Aorta (tissue), 5 donors: ENCODE measurements around the gene COA1. TPM values are rescaled to one million over a fixed set of nuclear protein-coding genes. Genes with fewer than 3 reads are reported as not detected.
"Not testable (repeated sequence)": the region's sequence is repeated elsewhere in the genome, so short reads cannot be mapped to it uniquely, and the experiment has no call there.

Source experiments
- ATAC-seq: fragments of 200-7000 bp; cut with Tn5 transposase; one replicate; pipeline ENCODE4 v1.9.1; 2022; ENCODE audit warnings: moderate library complexity; ENCODE audit not compliant: low FRiP score
- DNase-seq, 2 donors: peaks; one replicate each; pipeline ENCODE4 v3.0.0-alpha.2; 2020
- H3K27ac ChIP-seq, 2 donors: one replicate each; pipeline ENCODE4 v1.5.1; 2013; ENCODE audit warnings: low read length in 2 of 2, mild to moderate bottlenecking in 2 of 2, moderate library complexity in 2 of 2, control low read depth in 1 of 2, inconsistent platforms in 1 of 2, low read depth in 1 of 2
- H3K27me3 ChIP-seq, 2 donors: one replicate each; pipeline ENCODE4 v1.6.1; 2013; ENCODE audit warnings: control low read depth in 1 of 2, low read length in 1 of 2, mild to moderate bottlenecking in 1 of 2, moderate library complexity in 1 of 2; ENCODE audit not compliant: insufficient read depth in 2 of 2, control insufficient read depth in 1 of 2
- H3K36me3 ChIP-seq, 2 donors: one replicate each; pipeline ENCODE4 v1.6.1; 2013; ENCODE audit warnings: control low read depth in 1 of 2, low read length in 1 of 2, mild to moderate bottlenecking in 1 of 2; ENCODE audit not compliant: insufficient read depth in 2 of 2, control insufficient read depth in 1 of 2
- H3K4me1 ChIP-seq, 2 donors: one replicate each; pipeline ENCODE4 v1.6.1; 2013; ENCODE audit warnings: low read length in 2 of 2, control low read depth in 1 of 2, mild to moderate bottlenecking in 1 of 2, moderate library complexity in 1 of 2; ENCODE audit not compliant: insufficient read depth in 2 of 2, control insufficient read depth in 1 of 2
- H3K4me3 ChIP-seq, 2 donors: one replicate each; pipeline ENCODE4 v1.5.1; 2013; ENCODE audit warnings: low read length in 2 of 2, control low read depth in 1 of 2, mild to moderate bottlenecking in 1 of 2
- H3K9me3 ChIP-seq: one replicate; pipeline ENCODE4 v1.6.1; 2013; ENCODE audit warnings: mild to moderate bottlenecking, low read length; ENCODE audit not compliant: control insufficient read depth
- WGBS, 2 donors: extraction: QIAGEN DNeasy Blood & Tissue Kit; methylation state at CpG; one replicate each; pipeline ENCODE4 v1.1.7; 2013; 5-methylcytosine and 5-hydroxymethylcytosine counted together
- intact Hi-C, 2 donors: fragments of 100-400 bp; cut with DNase I; formaldehyde crosslinking; loops; one replicate each; pipeline versions ENCODE4 v1.14.2 to v1.15.0; 2022
- polyA plus RNA-seq, 2 donors: library from polyadenylated mRNA; stranded (reverse); fragments of 200-250 nt; gene quantifications; one replicate each; pipeline ENCODE4 v1.2.3, GENCODE V29; 2013
- total RNA-seq, 2 donors: library from RNA; stranded (reverse); fragmentation: NEBNext Ultra II Directional; extraction: Animal tissue kit (Norgen Biotek cat#: 25700); gene quantifications; one replicate each; pipeline ENCODE4 v1.2.1, GENCODE V29; 2021
- donor health status: healthy with polysubstance abuse.
- donor health status: Bipolar disorder and iron deficiency.
- donor health status: DM: no; HTN: no; CAD: no.
- donor health status: DM: no; HTN: no; CAD: no.
- donor health status: DM: yes; HTN: yes; CAD: no.

The COA1 gene
- total and polyA plus RNA-seq, 4 donors: 36.5 to 57.2 (median 51.5) TPM

- 35 to 36% methylated on average over 4 of the region's 4 CpGs for WGBS, 2 donors
- Histone ChIP-seq H3K4me3 (no peak overlapping the region), H3K9me3 (no peaks in the 10 kb centered on the region), H3K27me3 (no peaks in the 10 kb centered on the region), H3K27ac (no peak overlapping the region), H3K4me1 (peaks cover 0 to 6% of the 10 kb centered on the region in 2 donors), H3K36me3 (no peaks in the 10 kb centered on the region)
- DNase-seq: no peak
- intact Hi-C loops: no loop called here
- no peak for ATAC-seq
Observed at GRCh38 chr7:43674559-43675436, 54.5 kb downstream of the COA1 start.

DNA sequence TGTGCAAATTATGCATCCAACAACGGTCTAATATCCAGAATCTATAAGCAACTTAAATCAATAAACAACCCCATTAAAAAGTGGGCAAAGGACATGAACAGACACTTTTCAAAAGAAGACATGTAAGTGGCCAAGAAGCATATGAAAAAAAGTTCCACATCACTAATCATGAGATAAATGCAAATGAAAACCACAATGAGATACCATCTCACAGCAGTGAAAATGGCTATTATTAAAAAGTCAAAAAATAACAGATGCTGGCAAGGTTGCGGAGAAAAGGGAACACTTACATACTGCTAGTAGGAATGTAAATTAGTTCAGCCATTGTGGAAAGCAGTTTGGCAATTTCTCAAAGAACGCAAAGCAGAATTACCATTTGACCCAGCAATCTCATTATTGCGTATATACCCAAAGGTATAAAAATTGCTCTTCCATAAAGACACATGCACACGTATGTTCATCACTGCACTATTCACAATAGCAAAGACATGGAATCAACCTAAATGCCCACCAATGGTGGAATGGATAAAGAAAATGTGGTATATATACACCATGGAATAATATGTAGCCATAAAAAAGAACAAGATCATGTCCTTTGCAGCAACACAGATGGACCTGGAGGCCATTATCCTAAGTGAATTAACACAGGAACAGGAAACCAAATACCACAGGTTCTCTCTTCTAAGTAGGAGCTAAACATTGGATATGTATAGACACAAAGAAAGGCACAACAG lies 55.9 kb downstream of the COA1 start:
- DNase-seq, H3K27ac ChIP-seq, H3K4me1 ChIP-seq, H3K9me3 ChIP-seq, H3K27me3 ChIP-seq, ATAC-seq, intact Hi-C loops, H3K36me3 ChIP-seq, H3K4me3 ChIP-seq: not testable (repeated sequence)
- 74 to 79% methylated on average over 5 of the region's 5 CpGs for WGBS, 2 donors

DNA sequence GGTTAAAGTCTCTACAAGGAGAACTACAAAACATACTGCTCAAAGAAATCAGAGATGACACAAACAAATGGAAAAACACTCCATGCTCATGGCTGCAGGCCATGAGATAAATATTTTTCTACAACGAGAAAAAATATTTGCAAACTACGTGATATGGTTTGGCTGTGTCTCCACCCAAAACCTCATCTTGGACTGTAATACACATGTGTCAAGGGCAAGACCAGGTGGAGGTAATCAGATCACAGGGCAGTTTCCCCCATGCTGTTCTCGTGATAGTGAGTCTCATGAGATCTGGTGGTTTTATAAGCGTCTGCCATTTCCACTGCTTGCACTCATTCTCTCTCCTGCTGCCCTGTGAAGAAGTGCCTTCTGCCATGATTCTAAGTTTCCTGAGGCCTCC lies 57.8 kb downstream of the COA1 start:
- ATAC-seq: no peak
- WGBS, 2 donors: 60 to 62% methylated on average over 4 of the region's 4 CpGs
- Histone ChIP-seq H3K9me3 (no peaks in the 10 kb centered on the region), H3K4me3 (no peak overlapping the region), H3K27ac (no peak overlapping the region), H3K27me3 (no peaks in the 10 kb centered on the region), H3K4me1 (peaks cover 0 to 2% of the 10 kb centered on the region in 2 donors), H3K36me3 (no peaks in the 10 kb centered on the region)
- DNase-seq: no peak
- intact Hi-C loops: no loop called here

- no peaks in the 10 kb centered on the region for H3K36me3 ChIP-seq
- intact Hi-C loops: no loop called here
- no peaks in the 10 kb centered on the region for H3K9me3 ChIP-seq
- no peak overlapping the region for H3K4me3 ChIP-seq
- ATAC-seq (no peak), DNase-seq (no peak)
- H3K4me1 ChIP-seq: peaks cover 0 to 2% of the 10 kb centered on the region in 2 donors
- 85 to 86% methylated on average over 15 of the region's 15 CpGs for WGBS, 2 donors
- H3K27me3 ChIP-seq: no peaks in the 10 kb centered on the region
- no peak overlapping the region for H3K27ac ChIP-seq
Observed at GRCh38 chr7:43669286-43670081, 59.8 kb downstream of the COA1 start.

- no peaks in the 10 kb centered on the region for H3K27me3 ChIP-seq
- H3K4me3 ChIP-seq: no peak overlapping the region
- H3K9me3 ChIP-seq: no peaks in the 10 kb centered on the region
- no peak overlapping the region for H3K27ac ChIP-seq
- H3K4me1 ChIP-seq: no peaks in the 10 kb centered on the region
- intact Hi-C loops: no loop called here
- ATAC-seq (no peak), DNase-seq (no peak)
- no peaks in the 10 kb centered on the region for H3K36me3 ChIP-seq
- WGBS, 2 donors: 39 to 48% methylated on average over 1 of the region's 1 CpG
Observed at GRCh38 chr7:43668035-43668434, 61.3 kb downstream of the COA1 start.

GRCh38 chr7:43666938-43667337 lies 62.4 kb downstream of the COA1 start:
- intact Hi-C loops: no loop called here
- H3K4me3 ChIP-seq: no peak overlapping the region

GRCh38 chr7:43664681-43665080 lies 64.6 kb downstream of the COA1 start:
- Histone ChIP-seq H3K9me3 (no peaks in the 10 kb centered on the region), H3K4me3 (no peak overlapping the region), H3K4me1 (peaks cover 0 to 4% of the 10 kb centered on the region in 2 donors), H3K27ac (no peak overlapping the region), H3K27me3 (no peaks in the 10 kb centered on the region), H3K36me3 (no peaks in the 10 kb centered on the region)
- 36 to 50% methylated on average over 1 of the region's 1 CpG for WGBS, 2 donors
- ATAC-seq (no peak), DNase-seq (no peak)
- intact Hi-C loops: no loop called here

More at GRCh38 chr7:43666938-43667337, 62.4 kb downstream of the COA1 start:
- no peaks in the 10 kb centered on the region for H3K36me3 ChIP-seq
- H3K27ac ChIP-seq: no peak overlapping the region
- no peaks in the 10 kb centered on the region for H3K27me3 ChIP-seq
- DNase-seq: no peak
- ATAC-seq: no peak
- no peaks in the 10 kb centered on the region for H3K4me1 ChIP-seq
- H3K9me3 ChIP-seq: no peaks in the 10 kb centered on the region

GRCh38 chr7:43660141-43660540 lies 69.2 kb downstream of the COA1 start:
- peaks cover 0 to 10% of the 10 kb centered on the region in 2 donors for H3K4me1 ChIP-seq
- no peak for DNase-seq
- no peaks in the 10 kb centered on the region for H3K36me3 ChIP-seq
- H3K9me3 ChIP-seq: no peaks in the 10 kb centered on the region
- WGBS, 2 donors: 97 to 100% methylated on average over 2 of the region's 2 CpGs
- ATAC-seq: no peak
- H3K27me3 ChIP-seq: no peaks in the 10 kb centered on the region
- intact Hi-C loops: no loop called here
- H3K4me3 ChIP-seq: no peak overlapping the region
- no peak overlapping the region for H3K27ac ChIP-seq
